Endodermal cell (in vitro differentiated cells): ENCODE measurements around the gene ZC3H18. TPM values are rescaled to one million over a fixed set of nuclear protein-coding genes. Genes with fewer than 3 reads are reported as not detected.

Experiments used
- DNase-seq: peaks from one replicate; pipeline ENCODE4 v3.0.0-alpha.2; 2017
- H3K27ac ChIP-seq: 2 replicates; pipeline ENCODE4 v1.5.1; 2013; ENCODE audit warnings: mild to moderate bottlenecking, low read depth, low read length, moderate library complexity
- H3K27me3 ChIP-seq: 2 replicates; pipeline ENCODE4 v1.6.1; 2013; ENCODE audit warnings: mild to moderate bottlenecking, low read length, moderate library complexity; ENCODE audit not compliant: insufficient read depth, control insufficient read depth, poor library complexity, severe bottlenecking
- H3K36me3 ChIP-seq: 2 replicates; pipeline ENCODE4 v1.7.0; 2013; ENCODE audit warnings: mild to moderate bottlenecking, low read length, moderate library complexity; ENCODE audit not compliant: control insufficient read depth, insufficient read depth
- H3K4me1 ChIP-seq: one replicate; pipeline ENCODE4 v1.7.0; 2013; ENCODE audit warnings: low read length; ENCODE audit not compliant: control insufficient read depth, insufficient read depth
- H3K4me3 ChIP-seq: 2 replicates; pipeline ENCODE4 v1.5.1; 2013; ENCODE audit warnings: mild to moderate bottlenecking, low read length, moderate library complexity
- H3K9ac ChIP-seq: 2 replicates; pipeline ENCODE4 v1.6.1; 2013; ENCODE audit warnings: mild to moderate bottlenecking, low read length, moderate library complexity; ENCODE audit not compliant: poor library complexity, severe bottlenecking; ENCODE audit errors: extremely low read depth
- H3K9me3 ChIP-seq: 2 replicates; pipeline ENCODE4 v1.6.1; 2013; ENCODE audit warnings: mild to moderate bottlenecking, low read length, moderate library complexity; ENCODE audit not compliant: control insufficient read depth
- H3K27ac Mint-ChIP-seq: 2 replicates; pipeline ENCODE4 v1.8.0; 2020; ENCODE audit warnings: mixed read lengths
- H3K27me3 Mint-ChIP-seq: 2 replicates; pipeline ENCODE4 v1.8.0; 2021; ENCODE audit warnings: mild to moderate bottlenecking, mixed read lengths; ENCODE audit not compliant: insufficient read depth
- H3K36me3 Mint-ChIP-seq: 2 replicates; pipeline ENCODE4 v1.8.0; 2020; ENCODE audit warnings: low read depth, mixed read lengths
- H3K4me1 Mint-ChIP-seq: 2 replicates; pipeline ENCODE4 v1.8.0; 2020; ENCODE audit warnings: mixed read lengths
- H3K4me3 Mint-ChIP-seq: 2 replicates; pipeline ENCODE4 v1.8.0; 2020; ENCODE audit warnings: mild to moderate bottlenecking, moderate library complexity, mixed read lengths
- H3K9me3 Mint-ChIP-seq: 2 replicates; pipeline ENCODE4 v1.8.0; 2020; ENCODE audit warnings: mild to moderate bottlenecking, mixed read lengths
- WGBS, 2 experiments: methylation state at CpG; one replicate each; pipeline versions ENCODE4 v1.1.5 to v1.1.7; 2013; ENCODE audit warnings: missing lambda C conversion rate in 2 of 2, mixed read lengths in 1 of 2; ENCODE audit not compliant: insufficient coverage in 1 of 2, insufficient read length in 1 of 2; 5-methylcytosine and 5-hydroxymethylcytosine counted together
- total RNA-seq, 2 donors: library from RNA; stranded (reverse); fragmentation: NEBNext Ultra II Directional in 1 of 2; extraction: Animal tissue kit (Norgen Biotek cat#: 25700) in 1 of 2; gene quantifications; 2 replicates in 1 of 2; 3 replicates in 1 of 2; pipeline ENCODE4 v1.2.1, GENCODE V29; 2021
- TF ChIP-seq, protein P1 (sequence below): fragments of 200-600 bp; sonication (generic); conservative IDR thresholded peaks from 2 replicates; pipeline ENCODE4 v1.5.0; 2021; ENCODE audit warnings: antibody characterized with exemption, mild to moderate bottlenecking

The ZC3H18 gene
- total RNA-seq, 2 donors from 2014 or later, result 75.4 to 76.6 TPM

- Histone ChIP-seq H3K27me3 (no peaks in the 10 kb centered on the region), H3K9me3 (no peaks in the 10 kb centered on the region), H3K36me3 (peaks cover 50% of the 10 kb centered on the region), H3K4me1 (peaks cover 33% of the 10 kb centered on the region), H3K9ac (peak overlapping the region; percentile 38), H3K27ac (no peak overlapping the region), H3K4me3 (no peak overlapping the region)
- Mint-ChIP-seq H3K9me3 (no peaks in the 10 kb centered on the region), H3K4me3 (no peak overlapping the region), H3K27me3 (no peaks in the 10 kb centered on the region), H3K4me1 (peaks cover 39% of the 10 kb centered on the region), H3K36me3 (peaks cover 35% of the 10 kb centered on the region), H3K27ac (peak overlapping the region; percentile 85)
- WGBS, 2 experiments, result 95 to 97% methylated on average over 8 to 12 of the region's 12 CpGs
- TF ChIP-seq, protein P1, sequence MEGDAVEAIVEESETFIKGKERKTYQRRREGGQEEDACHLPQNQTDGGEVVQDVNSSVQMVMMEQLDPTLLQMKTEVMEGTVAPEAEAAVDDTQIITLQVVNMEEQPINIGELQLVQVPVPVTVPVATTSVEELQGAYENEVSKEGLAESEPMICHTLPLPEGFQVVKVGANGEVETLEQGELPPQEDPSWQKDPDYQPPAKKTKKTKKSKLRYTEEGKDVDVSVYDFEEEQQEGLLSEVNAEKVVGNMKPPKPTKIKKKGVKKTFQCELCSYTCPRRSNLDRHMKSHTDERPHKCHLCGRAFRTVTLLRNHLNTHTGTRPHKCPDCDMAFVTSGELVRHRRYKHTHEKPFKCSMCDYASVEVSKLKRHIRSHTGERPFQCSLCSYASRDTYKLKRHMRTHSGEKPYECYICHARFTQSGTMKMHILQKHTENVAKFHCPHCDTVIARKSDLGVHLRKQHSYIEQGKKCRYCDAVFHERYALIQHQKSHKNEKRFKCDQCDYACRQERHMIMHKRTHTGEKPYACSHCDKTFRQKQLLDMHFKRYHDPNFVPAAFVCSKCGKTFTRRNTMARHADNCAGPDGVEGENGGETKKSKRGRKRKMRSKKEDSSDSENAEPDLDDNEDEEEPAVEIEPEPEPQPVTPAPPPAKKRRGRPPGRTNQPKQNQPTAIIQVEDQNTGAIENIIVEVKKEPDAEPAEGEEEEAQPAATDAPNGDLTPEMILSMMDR, result no peak
- DNase-seq, result no peak
These were observed 46.5 kb downstream of the ZC3H18 start for GRCh38 chr16:88616736-88617135.

DNA sequence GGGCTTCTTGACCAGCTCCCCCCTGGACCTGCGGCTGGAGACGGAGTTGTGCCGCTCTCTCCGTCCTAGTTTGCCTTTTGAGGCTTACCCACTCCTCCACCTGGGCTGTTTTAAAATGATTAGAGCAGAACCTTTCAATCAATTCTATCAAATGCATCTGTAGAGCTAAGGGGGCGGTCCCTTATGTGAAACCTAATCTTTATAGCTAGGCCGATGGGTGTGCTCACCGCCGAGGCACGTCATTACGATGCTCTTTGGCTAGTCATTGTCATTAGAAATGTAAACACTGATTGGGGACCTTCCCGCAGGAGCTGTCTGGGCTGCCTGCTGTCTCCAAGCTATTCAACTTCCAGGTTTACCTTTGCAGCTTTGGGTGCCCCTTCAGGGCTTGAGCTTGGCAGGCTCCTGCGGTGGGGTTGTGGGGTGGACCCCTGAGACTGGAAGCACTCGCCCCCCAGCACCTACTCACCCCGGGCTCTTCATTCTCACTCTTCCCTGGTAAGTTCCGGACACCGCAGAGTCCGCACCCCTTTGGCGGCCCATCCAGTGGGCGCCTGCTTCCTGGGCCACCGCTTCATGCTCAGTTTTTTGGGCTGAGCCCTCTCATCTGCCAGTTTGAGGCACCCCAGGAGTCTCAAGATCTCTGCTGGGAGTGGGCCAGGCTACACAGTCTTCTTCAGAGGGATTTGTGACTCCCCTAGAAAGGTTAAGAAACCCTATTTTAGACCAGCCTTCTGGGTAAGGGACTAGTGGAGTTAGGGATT lies 47.2 kb downstream of the ZC3H18 start:
- no peak overlapping the region for H3K4me3 ChIP-seq
- peak overlapping the region; percentile 85 for H3K27ac Mint-ChIP-seq
- H3K4me1 ChIP-seq, result peaks cover 33% of the 10 kb centered on the region
- no peaks in the 10 kb centered on the region for H3K27me3 Mint-ChIP-seq
- WGBS, 2 experiments, result 74 to 82% methylated on average over 10 to 20 of the region's 20 CpGs
- peak; percentile 71 for DNase-seq
- H3K27me3 ChIP-seq, result no peaks in the 10 kb centered on the region
- H3K36me3 Mint-ChIP-seq, result peaks cover 37% of the 10 kb centered on the region
- H3K9me3 ChIP-seq, result no peaks in the 10 kb centered on the region
- H3K9me3 Mint-ChIP-seq, result no peaks in the 10 kb centered on the region
- H3K27ac ChIP-seq, result peak overlapping the region; percentile 41
- peaks cover 39% of the 10 kb centered on the region for H3K4me1 Mint-ChIP-seq
- peaks cover 51% of the 10 kb centered on the region for H3K36me3 ChIP-seq
- H3K9ac ChIP-seq, result peak overlapping the region; percentile 45
- peak overlapping the region; percentile 0 for H3K4me3 Mint-ChIP-seq
- TF ChIP-seq, protein P1, result no peak

DNA sequence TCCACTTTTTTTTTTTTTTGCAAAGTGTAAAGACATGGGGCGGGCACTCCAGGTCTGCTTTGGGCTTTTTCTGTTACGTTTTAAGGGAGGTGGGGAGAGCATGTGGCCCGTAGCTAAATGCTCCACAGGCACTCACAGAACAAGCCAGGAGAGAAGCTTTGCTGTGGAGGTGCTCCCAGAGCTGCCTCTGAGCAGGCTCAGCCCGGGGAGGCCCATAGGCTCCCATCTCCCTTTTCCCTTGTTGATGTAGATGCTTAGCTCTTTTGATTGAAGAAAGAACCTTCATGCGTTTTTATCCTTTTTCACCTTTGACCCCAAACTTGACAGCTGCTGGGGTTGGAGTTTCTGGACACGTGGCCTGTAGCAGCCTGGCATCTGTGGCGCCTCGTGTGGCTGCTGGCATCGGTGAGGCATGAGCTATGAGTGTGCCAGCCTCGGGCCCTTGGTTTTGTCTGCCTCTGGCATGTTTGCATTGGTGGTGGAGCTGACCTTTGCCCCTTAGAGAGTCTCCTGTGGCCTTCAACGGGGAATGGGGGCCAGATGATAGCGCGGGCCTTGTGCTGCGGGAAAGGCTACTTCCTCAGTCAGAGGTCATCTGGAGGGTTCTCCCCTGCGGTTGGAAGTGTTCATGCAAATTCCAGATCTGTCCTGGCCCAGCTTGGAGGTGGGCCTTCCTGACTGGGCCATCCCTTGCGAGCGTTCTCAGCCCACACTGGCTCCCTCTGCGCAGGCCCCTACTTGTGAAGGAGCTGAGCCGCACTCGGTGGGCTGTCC lies 48.2 kb downstream of the ZC3H18 start:
- H3K4me3 ChIP-seq, result no peak overlapping the region
- no peak overlapping the region for H3K27ac ChIP-seq
- no peaks in the 10 kb centered on the region for H3K27me3 ChIP-seq
- TF ChIP-seq, protein P1, result no peak
- WGBS, 2 experiments, result 79 to 92% methylated on average over 8 to 20 of the region's 20 CpGs
- H3K36me3 ChIP-seq, result peaks cover 53% of the 10 kb centered on the region
- H3K9me3 ChIP-seq, result no peaks in the 10 kb centered on the region
- Mint-ChIP-seq H3K36me3 (peaks cover 40% of the 10 kb centered on the region), H3K9me3 (no peaks in the 10 kb centered on the region), H3K27ac (peak overlapping the region; percentile 85), H3K4me3 (no peak overlapping the region), H3K27me3 (no peaks in the 10 kb centered on the region), H3K4me1 (peaks cover 39% of the 10 kb centered on the region)
- no peak overlapping the region for H3K9ac ChIP-seq
- DNase-seq, result no peak
- peaks cover 33% of the 10 kb centered on the region for H3K4me1 ChIP-seq
